ENCODE results near the gene ZFHX3. TPM values are rescaled to one million over a fixed set of nuclear protein-coding genes. Genes with fewer than 3 reads are reported as not detected.

ZFHX3 gene
- total RNA-seq, 1 donor from 2014 or later, result 8.3 TPM

DNA sequence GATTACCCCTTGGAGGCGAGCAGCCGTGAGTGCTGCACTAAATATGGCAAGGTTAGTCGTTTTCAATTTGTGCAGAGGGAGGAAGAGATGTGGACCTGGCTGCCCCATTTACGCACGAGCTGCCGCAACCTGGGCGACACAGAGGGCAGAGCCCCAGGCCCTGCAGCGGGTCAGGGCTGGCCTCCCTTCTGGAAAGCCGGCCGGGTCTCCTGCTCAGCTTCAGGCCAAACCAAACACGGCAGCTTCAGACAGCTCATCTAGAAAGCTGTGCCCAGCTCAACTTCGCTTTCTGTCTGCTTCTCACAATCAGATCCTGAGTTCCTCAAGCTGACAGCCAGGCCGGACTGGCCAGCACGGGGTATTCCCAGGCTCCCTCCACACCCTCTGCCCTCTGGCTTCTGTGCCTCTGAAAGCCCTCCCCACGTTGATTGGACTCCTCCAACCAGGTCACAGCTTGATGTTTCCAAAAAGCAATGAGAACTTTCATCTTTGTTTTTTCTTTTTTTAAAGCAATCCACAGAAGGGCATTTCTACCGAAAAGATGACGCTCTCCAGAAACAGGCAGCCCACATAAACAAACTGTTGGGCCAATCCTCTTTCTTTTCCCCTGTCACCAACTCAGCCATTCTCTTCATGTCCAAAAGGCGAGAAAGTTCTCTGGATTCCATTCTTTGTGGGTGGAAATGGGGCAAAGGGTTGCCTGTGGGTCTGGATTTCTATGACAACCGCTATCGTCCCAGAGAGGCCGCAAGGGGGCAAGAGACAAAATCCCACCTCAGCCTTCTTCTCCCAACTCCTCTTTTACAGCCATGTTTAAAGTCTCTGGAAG, 189.0 kb downstream of the ZFHX3 start:
- ATAC-seq (ENCODE audit: poor library complexity) (peak; percentile 49), DNase-seq (no peak)
- intact Hi-C loops (cut with DNase I), result no loop called here

DNA sequence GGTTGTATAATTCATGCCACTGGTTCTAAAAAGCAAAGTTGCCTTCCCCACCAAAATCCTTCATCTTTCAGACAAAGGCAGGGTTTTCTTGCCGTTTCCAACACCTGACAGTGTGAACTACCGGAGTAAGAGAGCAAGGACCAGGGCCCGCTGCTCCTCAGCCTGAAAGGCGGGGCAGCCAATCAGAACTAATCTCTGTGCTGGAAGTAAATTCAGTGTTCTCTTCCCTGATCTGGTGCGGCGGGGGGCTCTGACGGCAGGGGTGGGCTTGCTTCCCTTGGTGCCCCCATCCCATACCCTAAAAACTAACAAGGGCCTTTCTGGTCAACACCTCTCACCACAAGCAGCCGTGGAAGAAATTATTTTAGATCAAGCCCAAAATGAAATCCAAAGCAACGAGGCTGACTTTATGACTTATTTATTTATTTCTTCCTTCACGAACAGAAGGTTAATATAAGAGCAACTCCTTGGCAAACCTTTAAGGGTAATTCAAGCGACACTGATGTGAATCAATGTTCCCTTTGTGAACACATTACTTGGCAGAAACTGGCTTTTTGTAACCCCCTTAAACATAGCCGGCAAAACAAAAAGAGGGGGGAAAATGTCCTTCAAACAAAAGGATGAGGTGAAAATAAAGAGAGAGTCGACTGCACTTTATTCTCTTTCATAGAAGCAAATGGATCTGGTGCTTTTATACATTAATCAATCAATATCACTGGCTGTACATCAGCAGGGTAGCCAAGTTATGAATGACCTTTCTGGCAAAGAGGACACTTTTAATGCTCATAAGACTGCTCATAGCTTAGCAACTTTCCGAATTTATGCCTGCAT, 189.9 kb downstream of the ZFHX3 start:
- ATAC-seq (ENCODE audit: poor library complexity) (no peak), DNase-seq (no peak)
- intact Hi-C loops (cut with DNase I), result no loop called here

DNA sequence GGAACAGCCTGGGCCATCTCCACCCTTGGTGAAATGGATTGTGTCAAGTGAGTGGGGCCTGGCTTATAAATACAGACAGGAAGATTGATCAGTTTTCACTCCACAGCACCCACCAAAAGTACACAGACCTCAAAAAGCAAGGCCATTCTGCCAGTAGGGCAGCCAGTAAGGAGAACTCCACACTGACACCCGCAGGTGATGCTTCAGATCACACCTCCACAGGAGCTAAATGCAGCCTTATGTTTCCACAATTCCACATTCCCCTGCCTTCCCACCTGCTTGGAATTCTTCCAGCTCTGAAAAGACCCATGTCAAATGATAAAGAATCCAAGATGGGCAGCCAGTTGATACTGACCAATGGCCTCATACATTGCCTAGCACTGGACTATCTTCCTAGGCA, 191.1 kb downstream of the ZFHX3 start:
- ATAC-seq (ENCODE audit: poor library complexity) (no peak), DNase-seq (no peak)
- intact Hi-C loops (cut with DNase I), result no loop called here

DNA sequence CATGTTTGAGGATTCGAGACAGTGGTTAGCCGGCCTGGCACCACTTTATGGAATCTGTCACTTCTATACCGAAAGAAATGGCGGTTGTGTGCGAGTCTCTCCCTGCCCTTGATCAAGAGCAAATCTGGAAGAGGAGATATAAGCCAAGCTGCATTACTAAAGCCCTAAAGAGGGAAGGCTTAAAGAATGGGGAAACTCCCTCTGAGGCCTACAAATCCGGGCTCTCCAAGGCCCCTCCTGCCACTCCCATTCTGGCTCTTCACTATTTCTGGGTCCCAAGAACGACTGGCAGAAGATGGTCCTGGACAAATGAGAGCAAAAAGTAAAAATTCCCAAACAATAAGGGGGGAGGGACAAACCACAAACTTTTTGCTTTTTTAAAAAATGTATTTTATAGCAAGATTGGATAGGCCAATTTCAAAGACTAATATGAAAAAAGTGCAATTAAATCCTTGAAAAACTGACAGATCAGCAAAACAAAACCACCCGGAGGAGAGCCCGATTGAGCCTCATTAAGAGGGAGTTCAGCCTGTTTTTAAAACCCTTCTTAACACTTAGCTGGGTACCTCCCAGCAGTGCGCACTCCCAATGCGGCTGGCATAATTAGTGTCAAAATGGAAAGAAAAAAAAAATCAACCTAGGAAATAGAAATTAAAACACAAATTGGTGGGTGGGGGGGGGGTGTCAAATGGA, 193.5 kb downstream of the ZFHX3 start:
- ATAC-seq (ENCODE audit: poor library complexity), result no peak
- intact Hi-C loops (cut with DNase I), result no loop called here
- no peak for DNase-seq

DNA sequence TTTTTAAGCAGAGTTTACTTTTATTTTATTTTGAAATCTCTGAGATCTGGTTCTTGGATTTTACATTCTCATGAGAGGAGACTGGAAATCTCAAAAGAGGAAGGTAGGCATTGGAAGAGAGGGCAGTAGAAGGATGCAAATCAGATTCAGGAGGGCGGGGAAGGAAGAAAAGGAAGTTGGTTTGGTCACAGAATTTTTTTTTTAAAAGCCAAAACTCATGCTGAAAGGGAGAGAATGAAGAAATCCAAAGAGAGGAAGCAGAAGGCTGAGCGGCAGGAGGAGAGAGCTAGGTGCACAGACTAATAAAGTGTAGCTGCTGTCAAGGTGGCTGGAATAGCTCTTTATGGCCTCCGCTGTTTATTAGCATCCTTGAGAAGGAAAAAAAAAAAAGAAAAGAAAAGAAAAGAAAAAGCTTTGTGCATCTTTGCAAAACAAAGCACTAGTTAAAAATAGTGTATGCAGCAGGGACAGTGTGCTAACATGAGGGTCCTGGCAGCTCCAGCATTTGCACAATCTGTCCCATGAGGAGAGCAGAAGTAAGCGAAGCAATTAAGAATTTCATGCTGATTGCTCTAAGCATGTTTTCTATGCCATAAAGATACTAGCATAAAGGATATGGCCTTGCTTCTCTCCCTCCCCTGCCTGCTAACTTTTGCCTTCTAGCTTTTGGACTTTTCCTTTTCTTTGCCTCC, 194.2 kb downstream of the ZFHX3 start:
- ATAC-seq (ENCODE audit: poor library complexity) (peak; percentile 9), DNase-seq (no peak)
- intact Hi-C loops (cut with DNase I), result no loop called here

DNA sequence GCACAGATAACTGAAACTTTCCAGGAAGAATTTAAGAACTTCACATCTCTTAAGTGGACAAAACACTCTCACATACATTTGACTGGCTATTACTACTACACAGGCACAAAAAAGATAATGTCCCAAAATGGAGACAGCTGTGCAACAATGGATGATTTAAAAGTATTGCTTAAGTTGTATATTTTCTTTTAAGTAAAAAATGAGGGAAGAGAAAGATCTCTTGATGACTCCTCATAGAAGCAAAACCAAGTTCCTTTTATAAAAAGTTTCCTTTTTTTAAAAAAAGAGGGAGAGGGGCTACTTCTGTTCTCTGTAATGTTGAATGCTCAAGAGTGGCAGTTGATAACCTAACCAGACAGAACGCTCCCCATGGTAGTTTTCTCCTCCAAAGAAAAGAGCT, 195.5 kb downstream of the ZFHX3 start:
- no peak for ATAC-seq (ENCODE audit: poor library complexity)
- intact Hi-C loops (cut with DNase I), result no loop called here
- DNase-seq, result no peak

DNA sequence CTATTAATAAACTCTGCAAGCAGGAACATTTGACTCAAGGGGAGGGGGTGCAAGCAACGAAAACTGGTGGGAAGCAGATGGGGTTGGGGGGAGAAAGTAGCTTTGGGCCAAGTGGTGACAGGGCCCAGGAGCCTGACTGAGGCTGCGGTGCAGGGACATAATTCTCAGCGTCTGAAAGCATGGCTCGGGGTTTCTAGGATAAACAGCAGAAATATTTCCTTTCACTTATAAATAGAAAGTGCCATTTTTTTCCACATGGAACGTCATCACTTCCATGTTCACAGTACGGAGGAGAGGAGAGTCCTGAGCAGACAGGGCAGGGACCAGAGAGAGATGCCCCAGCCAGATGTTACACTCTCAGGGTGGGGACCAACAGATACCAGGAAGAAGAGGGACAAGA, 197.1 kb downstream of the ZFHX3 start:
- intact Hi-C loops (cut with DNase I), result no loop called here
- DNase-seq, result no peak
- ATAC-seq (ENCODE audit: poor library complexity), result no peak

DNA sequence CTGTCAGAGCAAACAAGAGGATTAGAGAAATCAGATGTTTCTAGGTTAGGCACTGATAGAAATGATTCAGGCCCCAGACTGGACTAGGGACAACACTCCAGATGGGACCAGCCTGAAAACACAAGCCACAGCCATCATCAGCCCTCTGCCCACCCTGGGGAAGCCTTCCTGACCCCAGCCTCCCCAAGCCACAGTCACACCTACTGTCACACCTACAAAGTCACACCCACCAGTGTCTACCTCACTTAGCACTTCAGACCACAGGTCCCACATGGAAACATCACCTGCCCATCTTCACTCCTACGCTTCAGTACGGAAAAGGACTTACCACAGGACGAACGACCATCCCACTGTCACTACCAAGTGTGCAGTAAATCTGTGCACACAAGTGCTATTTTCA, 197.9 kb downstream of the ZFHX3 start:
- ATAC-seq (ENCODE audit: poor library complexity) (no peak), DNase-seq (no peak)
- intact Hi-C loops (cut with DNase I), result no loop called here

DNA sequence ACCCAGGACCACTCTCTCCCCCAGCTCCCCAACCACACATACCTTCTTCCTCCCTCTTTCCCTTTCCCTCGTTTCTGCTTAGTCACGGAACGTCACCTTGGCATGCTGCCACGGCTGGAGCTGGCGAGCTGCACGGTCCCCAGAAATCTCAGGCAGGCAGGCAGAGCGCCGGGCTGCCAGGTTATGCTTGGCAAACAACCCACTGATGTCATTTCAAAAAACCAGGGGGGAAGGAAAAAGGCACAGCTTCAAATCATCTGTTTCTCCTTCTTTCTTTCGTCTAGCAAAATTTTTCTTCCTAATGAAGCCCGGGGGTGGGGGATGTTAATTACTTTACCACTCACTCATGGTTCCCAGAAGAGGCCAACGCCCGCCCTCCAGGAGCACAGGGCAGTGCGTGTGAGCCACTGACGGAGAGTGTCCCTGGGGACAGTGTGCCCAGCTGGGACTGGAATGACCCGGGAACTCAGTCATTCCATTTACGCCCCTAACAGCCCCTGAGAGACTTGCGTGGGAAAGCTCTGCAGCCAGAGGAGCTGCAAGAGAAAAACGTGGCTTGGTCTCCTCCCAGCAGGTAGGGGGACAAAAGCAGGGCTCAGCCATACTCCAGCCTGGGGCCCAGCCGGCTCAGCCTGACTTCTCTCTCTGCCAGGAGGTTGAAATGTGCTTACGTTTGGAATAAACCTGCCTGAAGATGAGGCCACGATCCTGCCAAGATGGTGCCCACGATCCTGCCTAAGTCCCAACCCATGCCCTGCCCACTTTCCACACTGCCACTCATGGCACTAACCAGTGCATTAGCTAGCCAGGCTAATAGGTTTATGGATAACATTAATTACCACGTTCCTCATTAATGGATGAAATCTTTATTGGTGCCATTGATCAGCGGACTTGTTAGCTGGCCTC, 198.9 kb downstream of the ZFHX3 start:
- peak; percentile 85 for ATAC-seq (ENCODE audit: poor library complexity)
- peak; percentile 93 for DNase-seq
- intact Hi-C loops (cut with DNase I), result no loop called here

DNA sequence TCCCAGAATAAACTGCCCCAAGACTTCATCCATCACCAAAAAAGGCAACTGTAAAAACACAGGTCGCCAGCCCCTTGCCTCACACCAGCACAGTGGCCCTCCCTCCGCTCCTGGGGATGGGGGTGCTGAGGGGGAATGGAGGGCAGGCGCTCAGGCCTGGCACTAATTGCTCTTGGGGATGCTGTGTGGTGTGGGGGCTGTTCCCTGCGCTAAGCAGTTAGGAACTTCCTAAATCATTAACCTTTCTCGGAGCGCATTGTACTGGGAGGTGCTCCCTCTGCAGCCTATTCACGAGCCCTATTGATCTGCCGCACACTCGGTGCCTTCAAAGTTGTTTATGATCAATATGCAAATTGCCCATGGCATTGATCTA, 199.9 kb downstream of the ZFHX3 start:
- DNase-seq (no peak), ATAC-seq (ENCODE audit: poor library complexity) (peak; percentile 8)
- intact Hi-C loops (cut with DNase I), result no loop called here

DNA sequence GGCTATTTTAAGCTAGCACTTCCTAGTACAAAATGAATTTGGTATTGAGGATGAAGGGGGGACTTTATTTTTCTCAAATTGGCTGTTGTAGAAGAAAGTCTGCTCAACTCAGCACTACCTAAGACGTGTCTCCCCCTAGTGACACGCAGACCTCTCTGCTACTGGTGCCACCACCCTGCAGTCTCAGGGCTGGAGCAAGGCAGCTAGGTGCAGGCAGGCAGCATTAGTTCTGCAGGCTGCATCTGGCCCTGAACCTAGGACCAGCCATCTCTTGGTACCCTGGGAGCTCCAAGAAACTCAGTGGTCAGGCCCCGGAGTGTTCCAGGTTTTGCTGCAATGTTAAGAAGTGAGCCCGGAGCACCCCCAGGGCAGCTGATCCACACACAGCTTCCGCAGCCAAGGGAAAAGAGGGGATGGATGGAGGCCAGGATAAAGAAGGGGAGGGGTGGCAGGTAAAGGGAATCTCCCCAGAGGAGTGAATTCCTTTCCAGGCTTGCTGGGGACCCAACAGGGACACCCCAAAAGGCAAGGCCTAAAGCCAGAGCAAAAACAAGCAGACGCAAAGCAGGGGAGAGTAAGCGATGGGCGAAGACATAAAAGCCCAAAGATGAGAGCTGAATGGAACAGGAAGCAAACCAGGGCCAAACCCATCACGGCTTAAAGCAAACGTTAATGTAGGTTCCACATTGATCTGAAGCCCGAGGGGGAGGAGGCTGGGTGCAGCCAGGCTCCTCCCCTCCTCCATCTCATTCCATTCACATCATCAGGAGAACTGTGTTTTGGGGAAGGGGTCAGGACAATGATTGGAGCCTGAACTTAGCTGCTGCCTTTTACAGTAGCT, 200.5 kb downstream of the ZFHX3 start:
- intact Hi-C loops (cut with DNase I), result no loop called here
- DNase-seq (no peak), ATAC-seq (ENCODE audit: poor library complexity) (peak; percentile 48)

DNA sequence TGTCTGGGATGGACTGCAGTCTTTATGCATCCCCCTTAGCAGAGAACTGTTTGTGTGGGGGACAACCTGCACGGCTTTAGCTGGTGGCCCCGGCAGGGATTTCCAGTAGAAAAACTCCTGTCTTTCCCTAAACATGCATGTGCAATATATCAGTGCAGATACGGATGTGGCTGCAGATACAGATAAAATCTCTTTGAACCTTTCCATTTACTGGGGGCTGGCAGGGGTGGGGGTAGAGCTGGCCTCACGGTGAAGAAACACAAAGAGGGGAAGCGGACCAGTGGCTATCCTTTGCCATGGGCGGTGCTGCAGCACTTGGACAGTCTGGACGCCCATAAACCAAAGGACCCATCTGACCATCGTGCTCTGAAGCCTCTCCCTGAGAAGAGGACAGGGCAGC, 201.3 kb downstream of the ZFHX3 start:
- ATAC-seq (ENCODE audit: poor library complexity), result no peak
- intact Hi-C loops (cut with DNase I), result no loop called here
- no peak for DNase-seq

DNA sequence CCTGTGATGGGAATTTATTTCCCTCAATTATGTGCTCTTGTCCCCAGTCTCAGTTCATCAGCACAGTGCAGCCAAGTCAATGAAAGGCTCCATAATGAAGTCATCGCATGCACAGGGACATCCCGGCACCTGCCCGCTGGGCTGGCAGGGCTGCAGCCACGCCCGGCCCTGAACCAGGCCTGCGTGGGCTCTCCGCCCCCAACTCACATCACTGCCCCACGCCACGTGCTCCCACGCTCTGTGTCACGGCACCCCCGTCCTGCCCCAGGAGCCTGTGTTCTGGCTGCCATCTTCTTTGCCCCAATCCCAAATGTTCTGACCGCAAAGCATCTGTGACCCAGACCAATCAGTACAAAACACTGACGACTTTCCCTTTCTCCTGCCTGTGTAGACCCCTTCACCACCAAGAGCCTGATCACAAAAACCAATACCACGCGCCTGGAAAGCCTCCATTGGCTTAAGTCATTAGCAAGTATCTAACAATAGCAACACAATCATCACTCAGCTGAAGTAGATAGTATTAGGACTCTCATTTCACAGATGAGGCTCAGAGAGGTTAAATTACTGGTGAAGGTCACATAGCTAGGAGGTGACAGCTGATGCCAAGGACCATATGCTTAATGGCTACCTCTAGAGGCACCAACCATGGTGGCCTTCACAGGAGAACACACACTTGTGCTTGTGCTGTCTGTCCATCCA, 202.5 kb downstream of the ZFHX3 start:
- DNase-seq, result no peak

DNA sequence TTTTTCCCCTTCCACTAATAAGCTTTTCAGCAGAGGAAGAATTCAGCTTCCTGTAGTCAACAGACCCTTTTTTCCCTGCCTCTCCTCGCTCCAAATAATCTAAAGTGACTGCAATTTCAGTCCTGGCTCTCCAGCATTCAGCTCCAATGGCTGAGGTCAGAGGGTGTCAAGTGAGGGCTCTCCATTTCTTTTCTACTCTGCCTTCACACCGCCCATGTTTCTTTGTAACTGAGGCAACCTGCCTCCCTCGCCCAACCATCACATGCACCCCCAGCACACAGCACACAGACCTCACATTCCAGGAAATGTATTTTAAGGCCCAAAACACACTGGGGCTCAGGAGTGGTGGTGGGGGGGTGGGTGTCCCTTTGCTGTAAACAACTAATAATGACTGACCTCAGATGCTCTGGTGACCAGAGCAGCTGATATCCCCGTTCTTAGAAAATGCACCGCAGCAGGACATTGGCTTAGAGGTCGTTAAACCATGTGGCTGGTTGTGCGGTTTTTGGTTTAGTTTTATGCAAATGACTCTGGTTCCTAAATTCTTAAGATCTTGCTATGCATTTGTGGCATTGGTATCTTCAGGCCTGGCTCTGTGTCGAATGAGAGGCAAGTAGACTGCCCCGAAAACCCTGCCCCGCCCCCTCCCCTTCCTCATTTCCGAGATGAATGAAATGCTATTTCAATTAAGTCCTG, 203.6 kb downstream of the ZFHX3 start:
- DNase-seq, result no peak
- ATAC-seq (ENCODE audit: poor library complexity), result no peak
- intact Hi-C loops (cut with DNase I), result no loop called here

More for the DNA sequence above, 202.5 kb downstream of the ZFHX3 start:
- ATAC-seq (ENCODE audit: poor library complexity), result no peak
- intact Hi-C loops (cut with DNase I), result no loop called here

DNA sequence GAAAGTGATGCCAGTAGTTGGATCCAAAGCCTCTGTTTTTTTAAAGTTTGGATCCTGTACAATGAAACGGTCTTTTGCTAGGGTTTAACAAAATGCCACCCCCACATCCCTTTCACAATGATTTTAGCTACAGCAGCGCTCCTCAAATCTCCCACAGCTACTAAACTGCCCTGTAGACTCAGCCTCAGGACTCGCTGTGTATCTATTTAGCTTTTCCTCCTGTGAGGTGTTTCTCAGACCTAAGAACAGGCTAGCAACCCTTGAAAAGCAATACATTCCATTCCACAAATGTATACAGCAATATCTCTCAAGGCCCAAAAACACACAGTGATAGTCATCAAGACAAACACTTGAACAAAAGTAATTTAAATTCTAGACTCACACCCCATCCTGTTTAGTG, 206.4 kb downstream of the ZFHX3 start:
- DNase-seq (no peak), ATAC-seq (ENCODE audit: poor library complexity) (no peak)
- intact Hi-C loops (cut with DNase I), result no loop called here

Data from Right ventricle myocardium superior (tissue), 1 donor.